ENCODE results near the gene ZNRF4. TPM values are rescaled to one million over a fixed set of nuclear protein-coding genes. Genes with fewer than 3 reads are reported as not detected.
"Not testable (repeated sequence)": the region's sequence is repeated elsewhere in the genome, so short reads cannot be mapped to it uniquely, and the experiment has no call there.

The ZNRF4 gene
- total RNA-seq, 1 donor from 2014 or later: not detected

DNA sequence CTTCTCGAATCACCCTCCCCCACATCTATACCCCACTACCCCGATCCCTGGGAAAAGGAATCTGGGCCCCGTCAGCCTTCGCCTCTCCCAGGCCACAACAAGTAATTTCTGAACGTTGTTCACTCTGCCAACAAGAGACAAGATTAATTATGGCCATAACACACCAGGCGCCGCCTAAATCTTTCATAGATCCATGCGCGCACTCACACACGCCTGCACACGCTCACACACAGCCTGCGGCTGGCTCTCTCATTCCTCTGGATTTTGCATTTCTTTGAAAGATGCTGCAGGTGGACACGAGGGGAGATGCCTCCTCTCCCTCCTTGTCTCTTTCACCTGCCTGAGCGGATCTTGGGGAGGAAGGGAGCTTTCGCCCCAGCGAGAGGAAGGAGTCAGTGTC lies 17.1 kb downstream of the ZNRF4 start:
- DNase-seq (ENCODE audit: low read depth, low spot score): no peak

DNA sequence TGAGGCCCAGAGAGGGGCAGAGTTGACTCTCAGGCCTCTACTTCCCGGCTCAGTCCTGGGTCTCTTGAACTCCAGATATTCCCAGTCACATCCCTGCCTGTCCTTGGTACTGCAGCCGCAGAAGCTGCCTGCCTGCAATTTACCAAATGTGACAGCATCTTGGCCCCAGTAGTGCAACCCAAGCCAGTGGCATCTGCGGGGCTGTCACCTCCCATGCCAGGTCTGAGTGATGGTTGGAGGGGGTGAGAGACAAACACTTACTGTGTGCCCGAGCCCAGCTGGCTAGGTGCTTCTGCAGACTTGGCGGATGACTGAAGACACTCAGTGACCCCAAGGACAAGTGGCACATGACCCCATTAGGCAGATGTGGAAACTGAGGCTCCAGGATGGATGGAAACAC lies 18.4 kb downstream of the ZNRF4 start:
- DNase-seq (ENCODE audit: low read depth, low spot score): no peak

DNA sequence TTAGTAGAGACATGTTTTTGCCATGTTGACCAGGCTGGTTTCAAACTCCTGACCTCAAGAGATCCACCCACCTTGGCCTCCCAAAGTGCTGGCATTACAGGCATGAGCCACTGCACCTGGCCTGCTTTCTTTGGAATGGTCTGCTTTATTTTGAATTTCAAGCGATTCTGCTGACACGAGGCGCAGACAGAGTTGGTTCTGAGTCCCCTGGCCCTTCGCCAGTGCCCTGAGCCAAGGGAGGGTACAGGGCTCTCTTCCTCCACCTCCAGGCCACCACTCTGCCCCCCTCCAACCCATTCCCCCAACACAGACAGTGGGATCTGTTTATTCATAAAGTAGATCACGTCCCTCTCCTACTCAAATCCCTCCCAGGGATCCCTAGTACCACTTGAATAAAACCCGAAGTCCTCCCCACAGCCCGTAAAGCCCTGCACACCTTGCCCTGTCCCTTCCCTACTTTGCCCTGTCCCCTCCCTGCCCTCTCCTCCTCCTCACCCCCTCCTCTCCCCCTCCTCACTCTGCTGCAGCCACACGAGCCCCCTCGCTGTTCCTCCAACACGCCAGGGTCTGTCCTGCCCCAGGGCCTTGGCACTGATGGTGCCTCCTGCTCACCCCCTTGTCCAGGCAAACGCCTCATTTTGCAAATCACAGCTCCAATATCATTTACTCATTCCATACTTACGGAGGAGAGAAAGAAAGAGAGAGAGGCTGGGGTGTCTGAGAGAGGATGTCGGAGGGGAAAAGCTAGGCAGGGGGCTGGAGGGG lies 22.4 kb downstream of the ZNRF4 start:
- DNase-seq (ENCODE audit: low read depth, low spot score): no peak

DNA sequence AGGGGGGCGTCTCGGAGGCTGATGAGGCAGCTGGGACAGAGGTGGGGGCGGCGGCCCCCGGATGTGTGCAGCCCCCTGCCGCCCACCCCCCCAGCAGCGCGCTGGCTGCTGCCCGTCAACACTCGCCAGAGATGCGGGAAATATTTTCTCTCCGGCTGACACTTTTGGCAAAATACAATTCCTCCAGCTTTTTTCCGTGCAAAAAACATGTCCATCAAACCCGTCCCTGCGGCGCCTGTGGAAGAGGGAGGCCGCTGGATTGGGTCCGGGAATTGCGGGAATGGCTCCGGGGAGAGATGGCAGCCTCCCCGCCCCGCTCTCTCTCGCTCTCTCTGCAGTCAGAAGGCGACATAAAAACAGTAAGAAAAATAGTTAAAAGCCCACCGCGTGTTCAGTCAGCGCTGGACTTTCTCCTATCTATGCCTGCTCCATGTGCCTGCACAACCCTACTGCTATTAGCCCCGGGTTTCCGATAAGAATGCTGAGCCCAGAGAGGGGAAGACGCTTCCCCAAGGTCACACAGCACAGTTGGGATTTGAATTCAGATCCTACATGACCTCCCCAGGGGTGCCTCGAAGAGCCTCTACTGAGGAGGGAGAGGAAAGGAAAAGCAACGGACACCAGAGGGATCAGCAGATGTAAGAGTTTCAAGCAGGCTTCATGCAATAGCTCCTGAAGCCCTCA lies 23.2 kb downstream of the ZNRF4 start:
- DNase-seq (ENCODE audit: low read depth, low spot score): no peak

DNA sequence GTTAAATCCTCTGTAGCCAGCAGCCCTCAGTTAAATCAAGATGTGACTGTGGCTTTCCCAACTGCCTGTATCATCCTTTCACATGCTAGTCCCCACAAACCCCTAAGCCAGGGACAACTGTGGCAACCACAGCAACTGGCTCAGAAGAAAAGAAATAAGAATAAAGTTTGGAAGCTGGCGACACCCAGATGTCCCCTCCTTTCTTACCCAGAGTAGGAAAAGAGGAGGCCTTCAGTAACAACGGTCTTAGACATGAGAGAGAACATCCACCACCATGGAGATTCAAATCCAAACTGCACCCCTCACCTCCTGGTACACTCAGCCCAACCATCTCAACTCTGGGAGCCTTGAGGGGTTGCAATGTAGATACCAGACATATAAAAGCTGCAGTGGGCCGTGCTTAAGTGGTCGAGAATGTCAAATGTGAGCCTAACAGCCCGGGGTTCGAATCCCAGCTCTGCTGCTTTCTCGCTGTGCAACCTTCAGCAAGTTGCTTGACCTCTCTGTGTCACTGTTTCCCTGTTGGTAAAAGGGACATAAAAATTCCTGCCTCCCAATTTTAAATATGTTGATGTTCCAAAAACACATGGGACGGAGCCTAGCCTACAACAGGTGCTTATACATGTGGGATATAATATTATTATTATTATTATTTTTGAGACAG lies 23.8 kb downstream of the ZNRF4 start:
- DNase-seq (ENCODE audit: low read depth, low spot score): no peak

DNA sequence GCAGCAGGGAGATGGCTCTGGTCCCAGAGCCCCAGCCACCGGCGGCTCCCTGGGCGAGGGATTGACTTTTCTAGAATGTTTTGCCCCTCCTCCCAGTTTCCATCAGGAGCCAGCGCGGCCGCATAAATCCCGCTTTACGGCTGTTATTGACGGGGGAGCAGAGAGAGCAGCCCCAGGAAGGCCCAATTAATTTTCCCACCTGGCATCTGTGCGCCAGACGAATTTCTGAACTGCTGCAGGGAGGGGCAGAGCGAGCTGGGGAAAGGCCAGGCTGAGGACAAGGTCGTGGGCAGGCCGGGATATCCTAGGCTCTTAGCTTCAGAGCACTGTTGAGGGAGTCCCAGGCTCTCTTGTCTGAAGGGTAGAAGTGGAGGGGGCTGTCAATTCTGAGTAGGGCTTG lies 24.7 kb downstream of the ZNRF4 start:
- no peak for DNase-seq (ENCODE audit: low read depth, low spot score)

DNA sequence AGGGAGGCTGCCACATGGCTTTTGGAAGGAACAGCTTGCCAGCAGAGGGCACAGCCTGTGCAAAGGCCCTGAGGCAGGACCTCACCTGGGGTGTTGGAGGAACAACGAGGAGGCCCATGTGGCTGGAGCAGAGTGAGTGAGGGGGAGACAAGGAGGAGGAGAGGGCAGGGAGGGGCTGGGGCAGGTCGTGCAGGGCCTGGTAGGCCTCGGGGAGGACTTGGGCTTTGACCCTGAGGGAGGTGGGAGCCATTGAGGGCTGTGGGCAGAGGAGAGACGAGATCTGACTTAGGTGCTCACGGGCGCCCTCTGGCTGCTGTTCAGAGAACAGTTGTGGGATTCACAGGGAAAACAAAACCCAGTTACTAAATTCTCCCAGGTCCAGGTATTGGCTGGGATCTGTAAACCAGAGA lies 25.2 kb downstream of the ZNRF4 start:
- DNase-seq (ENCODE audit: low read depth, low spot score): no peak

DNA sequence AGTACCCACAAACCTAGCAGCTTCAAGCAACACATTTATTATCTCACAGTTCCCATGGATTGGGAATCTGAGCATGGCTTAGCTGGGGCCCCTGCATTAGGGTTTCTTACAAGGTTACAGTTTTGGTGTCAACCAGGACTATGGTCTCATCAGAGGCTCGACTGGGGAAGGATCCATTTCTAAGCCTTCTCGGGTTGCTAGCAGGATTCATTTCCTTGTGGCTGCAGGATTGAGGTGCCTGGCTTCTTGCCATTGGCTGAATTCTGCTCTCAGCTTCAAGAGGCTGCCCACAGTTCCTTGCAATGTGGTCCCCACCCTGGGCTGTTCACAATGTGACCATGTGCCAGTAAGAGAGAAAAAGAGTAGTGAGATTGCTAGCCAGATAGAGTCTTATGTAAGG lies 26.7 kb downstream of the ZNRF4 start:
- DNase-seq (ENCODE audit: low read depth, low spot score): no peak

DNA sequence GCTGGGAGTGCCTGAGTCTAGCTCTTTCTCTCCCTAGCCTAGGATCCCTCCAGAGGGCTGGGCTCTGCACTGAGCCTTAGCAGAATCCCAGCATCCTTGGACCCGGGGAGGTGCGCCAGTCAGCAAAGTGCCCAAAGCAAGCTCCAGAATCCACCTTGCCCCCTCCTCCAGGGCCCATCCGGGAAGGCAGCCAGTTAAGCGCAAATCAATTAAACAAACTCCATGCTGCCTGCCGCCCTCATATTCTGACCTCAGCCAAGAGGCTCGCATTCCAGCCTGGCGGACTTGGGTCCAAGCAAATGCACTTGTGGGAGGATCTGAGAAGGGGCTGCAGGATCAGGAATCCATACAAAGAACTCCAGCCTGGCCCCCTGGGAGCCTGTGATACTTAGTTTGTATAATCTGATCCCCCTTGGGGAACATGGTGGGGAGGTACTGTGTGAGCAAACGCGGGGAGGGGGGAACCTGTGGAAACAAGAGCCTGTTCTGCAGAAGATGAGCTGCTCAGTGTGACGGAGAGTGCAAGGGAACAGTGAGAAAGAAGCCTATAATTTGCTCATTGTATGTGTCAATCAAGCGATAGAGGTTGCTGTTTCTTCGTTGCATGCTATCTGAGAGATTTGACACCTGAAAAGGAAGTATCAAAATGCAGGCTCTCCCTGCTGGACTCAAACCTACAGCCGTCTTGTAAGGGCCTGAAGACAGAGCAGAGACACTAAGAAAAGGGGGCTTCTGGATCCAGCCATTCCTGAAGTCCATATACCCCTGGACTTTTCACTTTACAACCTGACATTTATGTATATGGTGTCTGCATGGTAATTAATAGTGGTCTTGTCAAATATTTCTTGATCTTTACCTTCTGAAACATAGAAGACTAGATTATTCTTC lies 29.4 kb downstream of the ZNRF4 start:
- no peak for DNase-seq (ENCODE audit: low read depth, low spot score)

DNA sequence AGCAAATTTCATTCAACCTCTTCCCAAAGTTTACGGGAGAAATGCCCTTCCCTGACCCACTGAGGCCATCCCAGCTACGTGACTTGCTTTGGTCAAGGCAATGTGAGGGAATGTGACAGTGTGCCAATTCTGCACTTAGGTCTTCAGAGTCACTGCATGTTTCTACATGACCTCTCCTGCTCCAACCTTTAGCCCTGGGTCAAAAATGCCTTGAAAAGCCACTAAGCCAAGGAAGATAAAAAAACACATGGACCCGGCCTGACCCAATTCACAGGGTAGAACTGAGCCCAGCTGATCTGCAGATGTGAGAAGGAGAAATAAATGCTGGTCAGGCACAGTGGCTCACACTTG lies 30.0 kb downstream of the ZNRF4 start:
- no peak for DNase-seq (ENCODE audit: low read depth, low spot score)

DNA sequence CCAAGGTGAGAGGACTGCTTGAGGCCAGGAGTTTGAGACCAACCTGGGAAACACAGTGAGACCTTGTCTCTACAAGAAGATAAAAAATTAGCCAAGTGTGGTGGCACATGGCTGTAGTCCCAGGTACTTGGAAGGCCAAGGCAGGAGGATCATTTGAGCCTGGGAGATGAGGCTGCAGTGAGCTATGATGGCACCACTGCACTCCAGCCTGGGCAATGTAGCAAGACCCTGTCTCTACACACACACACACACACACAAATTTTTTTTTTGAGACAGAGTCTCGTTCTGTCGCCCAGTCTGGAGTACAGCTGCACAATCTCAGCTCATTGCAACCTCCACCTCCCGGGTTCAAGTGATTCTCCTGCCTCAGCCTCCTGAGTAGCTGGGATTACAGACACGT lies 30.4 kb downstream of the ZNRF4 start:
- DNase-seq (ENCODE audit: low read depth, low spot score): not testable (repeated sequence)

DNA sequence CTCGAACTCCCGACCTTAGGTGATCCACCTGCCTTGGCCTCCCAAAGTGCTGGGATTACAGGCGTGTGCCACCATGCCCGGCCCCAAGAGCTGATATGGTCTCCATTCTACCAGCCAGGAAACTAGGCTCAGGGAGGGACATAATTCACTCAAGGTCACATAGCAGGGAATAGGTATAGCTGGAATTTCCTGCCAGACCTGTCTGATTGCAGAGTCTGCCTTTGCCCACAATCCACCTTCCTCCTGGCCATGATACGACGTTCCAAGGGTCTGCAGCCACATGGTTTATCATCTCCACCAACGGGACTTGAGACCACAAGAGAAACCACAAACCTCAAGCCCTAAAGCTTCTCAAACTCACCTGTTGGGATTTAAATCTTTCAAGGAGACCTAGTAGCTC lies 32.0 kb downstream of the ZNRF4 start:
- DNase-seq (ENCODE audit: low read depth, low spot score): no peak

DNA sequence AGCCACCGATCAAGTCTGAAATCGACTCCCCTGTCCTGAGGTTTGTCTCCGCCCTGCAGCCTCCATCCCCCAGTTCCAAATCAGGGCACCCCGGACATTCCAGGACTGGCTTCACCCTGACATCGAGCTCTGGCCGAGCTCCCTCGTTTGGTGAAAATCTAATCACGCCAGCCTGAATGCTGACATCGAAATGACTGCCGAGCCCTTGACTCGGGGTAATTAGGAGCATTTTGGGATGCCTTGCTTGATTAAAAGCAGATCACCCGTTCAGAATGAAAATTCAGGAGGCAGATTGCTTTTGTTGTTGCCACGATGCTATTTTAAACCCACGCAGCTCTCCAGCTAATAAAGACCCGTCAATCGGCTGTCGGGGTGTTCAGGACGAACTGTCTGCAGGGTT lies 34.3 kb downstream of the ZNRF4 start:
- DNase-seq (ENCODE audit: low read depth, low spot score): no peak

DNA sequence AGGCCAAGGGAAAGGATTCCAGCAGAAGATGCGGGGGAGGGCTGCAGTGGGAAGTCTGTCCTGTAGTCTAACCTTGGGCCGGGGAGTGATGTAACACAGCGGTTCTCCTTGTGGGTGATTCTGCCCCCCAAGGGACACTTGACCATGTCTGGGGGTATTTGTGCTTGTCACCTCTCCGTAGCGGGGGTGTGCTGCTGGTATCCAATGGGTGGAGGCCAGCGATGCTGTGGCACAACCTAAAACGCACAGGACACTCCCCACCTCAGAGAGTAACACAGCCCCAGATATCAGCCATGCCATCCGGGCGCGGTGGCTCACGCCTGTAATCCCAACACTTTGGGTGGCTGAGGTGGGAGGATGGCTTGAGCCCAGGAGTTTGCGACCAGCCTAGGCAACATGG lies 36.3 kb downstream of the ZNRF4 start:
- no peak for DNase-seq (ENCODE audit: low read depth, low spot score)

DNA sequence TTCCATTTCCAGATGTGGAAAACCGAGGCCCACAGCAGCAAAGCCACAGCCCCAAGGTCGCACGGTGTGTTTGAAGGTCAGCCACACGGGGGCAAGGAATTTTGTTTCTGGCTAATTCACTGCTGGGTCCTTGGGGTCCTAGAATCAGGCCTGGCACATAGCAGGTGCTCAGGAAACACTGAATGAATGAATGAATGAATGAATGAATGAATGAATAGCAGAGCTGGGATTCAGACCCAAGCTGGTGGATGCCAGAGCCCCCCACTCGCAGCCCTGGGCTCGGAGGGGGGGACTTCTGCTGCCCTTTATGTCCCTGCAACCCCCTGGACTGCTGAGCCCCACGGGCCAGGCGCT lies 37.0 kb downstream of the ZNRF4 start:
- DNase-seq (ENCODE audit: low read depth, low spot score): no peak

DNA sequence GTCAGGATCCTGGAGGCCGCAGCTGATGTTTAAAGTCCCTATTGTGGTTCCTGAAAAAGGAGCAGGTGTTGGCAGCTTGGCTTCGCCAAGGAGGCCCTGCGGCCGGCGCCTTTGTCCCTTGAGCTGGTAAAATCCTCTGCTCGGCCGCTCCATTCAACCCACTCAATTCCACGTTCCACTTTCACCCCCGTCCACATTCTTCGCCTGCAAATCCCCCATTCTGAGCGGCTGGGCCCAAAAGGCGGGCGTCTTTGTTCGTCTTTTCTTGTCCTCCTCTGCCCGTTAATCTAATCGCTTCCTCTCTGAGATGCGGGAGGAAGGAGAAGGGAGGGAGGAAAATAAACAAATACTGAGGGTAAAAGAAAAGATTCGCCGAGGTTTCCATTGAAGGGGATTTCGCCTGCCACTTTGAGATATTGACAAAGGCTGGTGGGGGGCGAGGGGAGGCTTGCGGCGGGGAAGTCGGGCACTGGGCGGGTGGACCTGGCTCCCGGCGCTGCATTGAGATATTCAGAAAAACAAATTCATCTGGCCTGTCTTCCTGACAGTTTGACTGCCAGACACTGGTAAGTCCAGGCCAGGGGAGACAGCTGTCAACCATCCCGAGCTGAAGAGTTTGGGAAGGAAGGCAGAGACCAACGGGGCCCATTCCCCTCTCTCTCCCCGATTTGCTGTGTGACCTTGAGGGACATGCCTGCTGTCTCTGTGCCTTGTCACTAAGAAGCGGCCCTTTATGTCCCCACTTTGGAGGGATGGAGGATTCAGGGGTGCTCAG lies 37.6 kb downstream of the ZNRF4 start:
- DNase-seq (ENCODE audit: low read depth, low spot score): no peak

DNA sequence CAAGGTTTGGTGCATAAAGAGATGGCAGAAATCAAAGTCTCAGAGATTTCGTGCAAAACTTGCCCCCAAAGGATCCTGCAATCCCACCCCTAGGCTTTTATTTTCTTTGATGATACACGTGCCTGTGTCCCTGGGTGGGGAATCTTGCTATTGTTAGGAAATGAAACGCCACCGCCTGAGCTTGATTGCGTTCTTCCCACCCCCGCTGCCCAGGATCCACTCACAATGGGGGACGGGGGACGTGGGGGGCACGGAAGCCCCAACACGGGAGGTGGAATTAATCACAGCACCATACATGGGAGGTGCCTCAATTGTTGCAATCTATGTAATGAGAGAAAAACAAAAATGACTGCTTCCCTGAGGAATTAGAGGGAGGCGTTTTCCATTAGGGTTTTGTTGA lies 39.6 kb downstream of the ZNRF4 start:
- DNase-seq (ENCODE audit: low read depth, low spot score): no peak

DNA sequence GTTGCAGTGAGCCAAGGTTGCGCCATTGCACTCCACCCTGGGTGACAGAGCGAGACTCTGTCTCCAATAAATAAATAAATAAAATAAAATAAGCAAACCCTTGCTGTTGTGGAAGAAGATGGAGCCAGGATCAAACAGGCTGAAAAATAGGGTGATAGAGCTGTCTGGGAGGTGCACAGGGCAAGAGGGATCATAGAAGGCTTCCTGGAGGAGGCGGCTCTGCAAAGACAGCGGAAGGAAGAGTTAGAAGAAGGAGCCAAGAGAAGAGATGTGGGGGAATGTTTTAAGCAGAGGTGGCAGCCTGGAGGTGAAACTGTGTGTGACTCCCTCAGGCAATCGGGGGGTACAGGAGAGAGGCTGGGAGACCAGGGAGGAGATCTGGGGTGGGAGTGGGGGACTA lies 40.6 kb downstream of the ZNRF4 start:
- DNase-seq (ENCODE audit: low read depth, low spot score): no peak

DNA sequence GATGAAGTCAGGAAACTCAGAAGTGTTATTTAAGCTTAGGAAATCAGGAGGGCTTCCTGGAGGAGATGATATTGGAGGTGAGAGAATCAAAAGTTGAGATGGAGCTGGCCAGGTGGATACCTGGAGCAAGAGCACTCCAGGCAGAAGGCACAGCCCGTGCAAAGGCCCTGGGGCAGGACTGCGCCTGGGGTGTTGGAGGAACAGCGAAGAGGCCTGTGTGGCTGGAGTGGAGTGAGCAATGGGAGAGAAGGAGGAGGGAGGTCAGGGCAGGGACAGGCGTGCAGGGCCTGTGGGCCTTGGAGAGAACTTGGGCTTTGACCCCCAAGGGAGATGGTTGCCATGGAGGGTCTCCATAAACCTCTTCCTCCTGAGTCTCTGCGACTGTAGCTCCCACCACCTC lies 42.1 kb downstream of the ZNRF4 start:
- DNase-seq (ENCODE audit: low read depth, low spot score): no peak

DNA sequence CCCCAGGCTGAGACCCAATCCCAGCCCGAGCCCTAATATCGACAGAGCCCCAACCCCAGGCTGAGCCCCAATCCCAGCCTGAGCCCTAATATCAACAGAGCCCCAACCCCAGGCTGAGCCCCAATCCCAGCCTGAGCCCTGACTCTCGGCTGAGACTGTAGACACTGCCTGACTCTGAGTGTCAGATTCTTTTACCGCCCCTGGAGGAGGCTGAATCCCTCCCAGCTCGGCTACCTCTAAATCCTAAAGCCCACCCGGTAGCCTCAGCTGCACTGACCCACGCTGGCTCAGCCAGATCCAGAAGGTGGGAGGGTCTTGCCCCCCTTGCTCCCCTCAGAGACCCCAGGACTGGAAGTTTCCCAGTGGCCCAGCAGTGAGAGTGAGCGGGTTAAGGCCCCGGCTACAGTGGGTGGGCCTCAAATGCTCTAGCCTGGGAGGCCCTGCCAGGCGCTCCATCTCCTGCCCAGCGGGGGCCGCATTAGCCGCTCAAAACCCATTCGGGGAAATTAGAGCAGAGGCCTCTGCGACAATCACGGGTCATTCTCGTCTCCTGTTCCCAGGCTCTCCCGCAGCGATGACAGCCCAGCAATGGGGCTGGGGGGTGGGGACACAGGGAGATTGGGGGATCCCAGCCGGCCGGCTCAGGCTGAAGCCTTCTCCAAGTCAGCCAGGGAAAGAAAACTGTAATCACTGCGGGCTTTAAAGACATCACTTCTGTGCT lies 43.8 kb downstream of the ZNRF4 start:
- no peak for DNase-seq (ENCODE audit: low read depth, low spot score)

Data from pulmonary artery endothelial cell (primary cell).